ENCODE data around the gene CFAP46. TPM values are rescaled to one million over a fixed set of nuclear protein-coding genes. Genes with fewer than 3 reads are reported as not detected.

The CFAP46 gene
- total RNA-seq, 1 experiment from 2014 or later, result not detected

DNA sequence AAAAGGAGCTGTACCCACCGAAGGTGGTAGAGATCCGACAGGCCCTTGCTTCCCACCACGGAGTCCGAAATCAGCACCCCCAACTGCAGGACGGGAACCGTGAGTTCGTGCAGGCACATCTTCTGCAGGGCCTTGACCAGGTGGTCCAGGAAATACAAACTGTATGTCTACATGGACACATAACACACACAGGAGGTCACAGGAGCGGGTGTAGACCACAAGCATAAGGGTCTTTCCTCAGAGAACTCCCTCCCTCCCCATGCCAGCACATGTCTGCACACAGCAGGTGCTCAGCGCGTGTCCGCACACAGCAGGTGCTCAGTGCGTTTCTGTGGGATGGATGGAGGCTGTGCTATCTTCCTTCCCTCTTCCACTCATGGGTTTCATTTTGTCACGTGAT, 69.7 kb downstream of the CFAP46 start:
- in situ Hi-C loops (cut with HindIII; ENCODE audit: low pct_unique_long_range_greater_than_20kb, low sequenced_read_pairs), result no loop called here
- no peak for DNase-seq (ENCODE audit: low read depth, low spot score)

- in situ Hi-C loops (cut with HindIII; ENCODE audit: low pct_unique_long_range_greater_than_20kb, low sequenced_read_pairs), result no loop called here
- DNase-seq (ENCODE audit: low read depth, low spot score), result no peak
These were observed 71.9 kb downstream of the CFAP46 start for GRCh38 chr10:132870426-132870825.

- in situ Hi-C loops (cut with HindIII; ENCODE audit: low pct_unique_long_range_greater_than_20kb, low sequenced_read_pairs), result no loop called here
- DNase-seq (ENCODE audit: low read depth, low spot score), result no peak
These were observed 72.7 kb downstream of the CFAP46 start for GRCh38 chr10:132869621-132870020.

GRCh38 chr10:132868995-132869394, 73.4 kb downstream of the CFAP46 start:
- in situ Hi-C loops (cut with HindIII; ENCODE audit: low pct_unique_long_range_greater_than_20kb, low sequenced_read_pairs), result no loop called here
- no peak for DNase-seq (ENCODE audit: low read depth, low spot score)

DNA sequence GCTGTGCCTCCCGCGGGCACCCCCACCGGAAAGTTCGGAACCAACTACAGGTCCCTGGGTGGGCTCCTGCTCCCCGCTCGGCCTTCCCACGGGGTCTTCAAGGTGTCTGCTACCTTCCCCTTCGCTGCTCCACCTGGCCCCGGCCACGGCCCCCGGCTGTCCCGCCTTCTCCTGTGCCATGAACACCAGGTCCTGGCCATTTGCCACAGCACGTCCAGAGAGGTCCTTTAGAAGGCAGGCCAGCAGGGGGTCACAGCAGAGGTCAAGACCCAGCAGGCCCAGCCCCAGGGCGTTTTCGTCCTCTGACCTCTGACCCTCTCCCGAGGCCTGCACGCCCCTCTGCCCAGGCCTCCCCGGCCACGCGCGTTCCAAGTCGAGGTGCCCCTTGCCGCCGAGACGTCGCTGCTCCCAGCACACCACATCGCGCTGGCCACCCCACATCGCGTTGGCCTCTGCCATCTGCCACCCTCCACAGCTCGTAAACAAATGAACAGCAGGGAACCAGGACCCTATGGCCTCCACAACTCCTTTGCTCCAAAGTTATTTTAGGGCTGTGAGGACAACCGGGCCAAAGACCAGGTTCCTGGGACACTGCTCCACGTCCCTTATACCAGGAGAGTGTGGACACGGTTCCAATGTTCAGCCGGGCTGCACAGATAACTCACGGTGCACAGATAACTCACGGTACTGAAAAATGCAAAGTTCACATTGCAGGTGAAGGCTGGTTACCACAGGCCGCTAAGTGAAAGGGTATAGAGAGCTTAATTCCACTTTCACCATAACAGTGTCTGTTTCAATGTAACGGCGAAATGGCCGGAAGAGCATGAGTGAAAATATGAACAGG, 74.3 kb downstream of the CFAP46 start:
- in situ Hi-C loops (cut with HindIII; ENCODE audit: low pct_unique_long_range_greater_than_20kb, low sequenced_read_pairs), result no loop called here
- no peak for DNase-seq (ENCODE audit: low read depth, low spot score)

DNA sequence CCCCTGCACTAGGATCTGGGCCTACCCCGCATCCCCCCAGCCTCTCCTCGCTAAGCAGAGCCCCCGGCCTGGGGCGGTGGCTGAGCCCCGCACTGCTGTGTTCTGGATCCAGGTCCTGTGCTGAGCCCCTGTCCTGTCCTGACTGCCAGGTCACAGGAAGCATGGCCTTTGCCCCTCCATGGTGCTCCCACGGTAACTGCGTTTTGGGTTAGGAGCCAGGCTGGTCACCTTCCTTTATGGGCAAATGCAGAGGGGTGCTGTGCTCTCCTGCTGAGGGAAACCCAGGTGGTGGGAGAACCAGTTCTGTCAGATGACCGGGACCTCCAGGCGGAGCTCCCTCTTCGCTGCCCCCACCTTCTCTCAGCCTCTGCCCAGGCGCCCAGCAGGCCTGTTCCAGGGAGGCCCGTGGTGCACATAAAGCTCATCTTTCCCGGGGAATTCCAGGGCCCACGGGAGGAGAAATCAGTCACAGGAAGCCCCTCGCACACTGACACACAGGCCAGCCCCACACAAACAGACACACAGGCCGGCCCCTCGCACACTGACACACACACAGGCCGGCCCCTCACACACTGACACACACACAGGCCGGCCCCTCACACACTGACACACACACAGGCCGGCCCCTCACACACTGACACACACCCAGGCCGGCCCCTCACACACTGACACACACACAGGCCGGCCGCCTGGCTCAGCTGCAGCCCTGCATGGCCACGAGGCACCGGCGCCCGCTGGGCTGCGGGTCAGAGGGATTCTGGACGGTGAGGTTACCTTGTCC, 75.6 kb downstream of the CFAP46 start:
- no peak for DNase-seq (ENCODE audit: low read depth, low spot score)
- in situ Hi-C loops (cut with HindIII; ENCODE audit: low pct_unique_long_range_greater_than_20kb, low sequenced_read_pairs), result no loop called here

- in situ Hi-C loops (cut with HindIII; ENCODE audit: low pct_unique_long_range_greater_than_20kb, low sequenced_read_pairs), result no loop called here
These were observed 76.3 kb downstream of the CFAP46 start for GRCh38 chr10:132865851-132866600.

DNA sequence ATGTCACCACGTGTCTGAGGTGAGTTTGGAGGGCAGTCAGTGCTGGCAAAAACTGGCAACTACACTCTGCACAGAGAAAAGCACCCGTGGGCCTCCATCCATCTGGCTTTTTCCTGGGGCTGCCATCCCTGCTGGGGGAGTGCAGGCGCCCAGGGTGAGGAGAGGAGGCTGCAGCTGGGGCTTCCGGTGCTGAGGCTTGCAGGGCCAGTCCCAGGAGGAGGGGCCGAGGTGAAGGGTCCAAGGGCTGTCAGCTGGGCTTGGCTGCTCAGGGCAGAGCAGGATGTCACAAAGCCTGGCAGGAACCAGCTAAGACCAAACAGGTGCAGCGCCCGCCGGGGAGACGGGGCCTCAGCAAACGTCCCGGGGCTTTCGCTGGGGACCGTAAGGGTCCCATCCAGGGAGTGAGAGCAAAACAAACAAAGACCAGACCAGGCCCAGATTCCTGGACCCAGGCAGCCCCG, 77.2 kb downstream of the CFAP46 start:
- DNase-seq (ENCODE audit: low read depth, low spot score), result no peak
- in situ Hi-C loops (cut with HindIII; ENCODE audit: low pct_unique_long_range_greater_than_20kb, low sequenced_read_pairs), result no loop called here

More at GRCh38 chr10:132865851-132866600, 76.3 kb downstream of the CFAP46 start:
- no peak for DNase-seq (ENCODE audit: low read depth, low spot score)

GRCh38 chr10:132862485-132863420, 79.6 kb downstream of the CFAP46 start:
- DNase-seq (ENCODE audit: low read depth, low spot score), result no peak
- in situ Hi-C loops (cut with HindIII; ENCODE audit: low pct_unique_long_range_greater_than_20kb, low sequenced_read_pairs), result no loop called here

DNA sequence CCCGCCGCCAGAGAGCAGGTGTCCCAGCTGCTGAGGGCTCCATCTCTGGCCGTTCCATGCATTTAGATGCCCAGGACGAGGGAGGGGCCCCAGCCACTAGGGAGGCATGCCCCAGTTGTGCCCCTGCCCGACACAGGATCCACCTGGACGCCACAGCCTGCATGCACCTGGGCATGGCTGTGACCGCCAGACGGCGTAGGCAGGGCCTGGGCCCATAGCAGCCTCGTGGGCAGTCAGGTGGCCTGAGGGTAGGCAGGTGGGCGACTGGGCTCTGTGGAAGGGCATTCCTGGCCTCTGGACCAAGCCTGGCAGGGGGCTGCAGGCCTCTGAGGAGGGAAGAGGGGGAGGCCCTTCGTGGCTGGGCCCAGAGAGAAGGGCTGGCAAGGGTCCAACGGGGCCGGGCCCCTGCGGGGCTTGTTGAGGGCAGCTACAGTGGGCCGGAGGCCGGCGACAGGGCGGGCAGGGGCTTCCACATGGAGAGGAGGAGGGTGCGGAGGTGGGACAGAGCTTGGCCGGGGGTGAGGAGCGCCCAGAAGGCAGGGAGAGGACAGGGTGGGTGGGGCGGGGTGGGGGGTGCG, 80.4 kb downstream of the CFAP46 start:
- in situ Hi-C loops (cut with HindIII; ENCODE audit: low pct_unique_long_range_greater_than_20kb, low sequenced_read_pairs), result no loop called here
- no peak for DNase-seq (ENCODE audit: low read depth, low spot score)

DNA sequence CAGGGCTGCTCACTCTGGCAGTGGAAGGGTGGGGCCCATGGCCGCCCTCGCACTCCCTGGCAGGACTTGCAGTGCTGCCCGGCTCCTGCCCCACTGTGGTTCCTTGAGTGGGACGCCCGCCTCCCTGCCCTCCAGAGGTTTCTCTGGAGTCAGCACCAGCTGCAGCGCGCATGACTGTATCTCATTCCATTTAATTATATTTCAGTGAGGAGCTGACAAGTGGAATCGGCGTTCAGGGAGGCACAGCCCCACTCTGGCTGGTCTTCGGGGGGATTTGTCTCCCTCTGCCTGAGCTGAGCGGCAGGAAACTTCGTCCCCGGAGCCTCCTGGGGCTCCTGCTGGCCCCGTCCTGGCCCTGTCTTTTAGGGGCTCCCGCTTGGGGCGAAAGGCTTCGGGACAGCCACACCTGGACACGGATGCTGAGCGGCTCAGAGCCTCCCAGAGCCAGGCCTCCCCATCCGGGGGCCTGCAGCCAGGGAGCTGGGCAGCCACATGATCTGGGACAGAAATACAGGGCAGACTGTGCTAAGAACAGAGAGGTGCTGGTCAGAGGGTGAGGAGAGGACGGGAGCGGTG, 81.2 kb downstream of the CFAP46 start:
- no peak for DNase-seq (ENCODE audit: low read depth, low spot score)
- in situ Hi-C loops (cut with HindIII; ENCODE audit: low pct_unique_long_range_greater_than_20kb, low sequenced_read_pairs), result no loop called here

GRCh38 chr10:132860532-132860931, 81.8 kb downstream of the CFAP46 start:
- DNase-seq (ENCODE audit: low read depth, low spot score), result no peak
- in situ Hi-C loops (cut with HindIII; ENCODE audit: low pct_unique_long_range_greater_than_20kb, low sequenced_read_pairs), result no loop called here

DNA sequence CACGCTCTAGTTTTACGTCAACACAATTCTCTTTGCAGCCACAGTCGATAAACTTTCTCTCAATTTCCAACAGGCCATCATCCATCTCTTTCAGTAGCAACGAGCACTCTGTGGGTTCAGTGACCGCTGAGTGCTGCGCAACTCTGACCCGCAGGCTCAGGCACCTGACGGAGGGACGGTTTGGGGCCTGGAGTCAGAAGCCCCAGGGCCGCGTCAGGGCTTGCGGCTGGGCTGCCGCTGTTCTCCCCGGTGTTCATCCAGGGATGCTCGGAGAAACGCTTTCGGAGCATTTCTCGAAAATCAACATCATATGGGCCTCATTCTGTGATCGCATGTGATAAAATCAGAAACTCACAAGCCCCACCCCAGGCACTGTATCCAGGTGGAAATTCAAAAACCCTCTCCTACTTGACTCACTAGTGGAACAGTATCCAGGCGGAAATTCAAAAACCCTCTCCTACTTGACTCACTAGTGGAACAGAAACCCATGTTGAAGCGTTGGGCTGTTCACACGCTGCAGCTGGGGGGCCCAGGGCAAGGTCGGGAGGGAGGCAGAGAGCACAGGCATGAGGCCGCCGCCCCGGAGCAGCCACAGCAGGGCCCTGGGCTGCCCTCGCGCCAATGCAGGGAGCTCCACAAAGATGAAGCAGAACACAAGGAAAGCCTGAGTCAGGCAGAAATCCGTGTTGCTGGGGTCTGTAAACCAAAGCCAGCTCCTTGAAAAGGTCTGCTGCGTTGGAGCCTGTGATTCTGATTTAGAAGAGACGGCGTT, 83.1 kb downstream of the CFAP46 start:
- in situ Hi-C loops (cut with HindIII; ENCODE audit: low pct_unique_long_range_greater_than_20kb, low sequenced_read_pairs), result no loop called here
- no peak for DNase-seq (ENCODE audit: low read depth, low spot score)

DNA sequence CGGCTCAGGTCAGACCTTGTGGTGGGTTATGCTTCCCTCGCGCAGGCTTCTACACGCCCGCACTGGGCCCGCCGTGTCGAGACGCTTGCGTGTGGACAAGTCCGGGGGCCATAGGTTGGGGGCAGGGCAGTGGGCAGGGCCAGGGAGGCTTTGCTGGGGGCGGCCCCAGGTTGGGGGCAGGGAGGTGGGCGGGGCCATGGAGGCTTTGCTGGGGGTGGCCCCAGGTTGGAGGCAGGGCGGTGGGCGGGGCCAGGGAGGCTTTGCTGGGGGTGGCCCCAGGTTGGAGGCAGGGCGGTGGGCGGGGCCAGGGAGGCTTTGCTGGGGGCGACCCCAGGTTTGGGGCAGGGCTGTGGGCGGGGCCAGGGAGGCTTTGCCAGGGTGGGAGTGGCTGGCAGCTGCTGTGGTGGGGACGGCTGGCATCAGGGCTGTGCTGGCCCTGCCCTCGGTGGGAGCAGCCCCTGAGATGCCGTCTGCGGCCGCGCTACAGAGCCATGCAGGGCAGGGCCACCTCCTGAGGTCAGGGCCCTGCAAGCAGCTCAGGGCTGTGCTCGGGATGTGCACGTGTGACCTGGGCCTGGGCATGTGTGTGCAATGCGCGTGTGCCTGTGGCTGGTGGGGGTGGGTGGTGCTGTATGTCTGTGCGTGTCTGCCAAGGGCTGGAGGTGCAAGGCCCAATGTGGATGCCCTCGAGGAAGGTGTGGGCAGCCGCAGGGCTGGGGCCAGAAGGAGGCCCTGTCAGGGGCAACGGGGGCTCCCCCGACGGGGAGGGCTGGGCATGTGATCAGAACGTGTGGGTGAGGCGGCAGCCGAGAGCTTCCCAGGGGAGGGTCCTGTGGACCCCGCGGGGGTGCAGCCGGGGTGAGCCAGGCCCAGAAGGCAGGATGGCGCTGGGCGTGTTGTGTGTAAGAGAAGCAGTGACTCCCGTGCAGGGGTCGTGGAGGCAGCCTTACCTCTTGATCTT, 84.0 kb downstream of the CFAP46 start:
- DNase-seq (ENCODE audit: low read depth, low spot score), result no peak
- in situ Hi-C loops (cut with HindIII; ENCODE audit: low pct_unique_long_range_greater_than_20kb, low sequenced_read_pairs), result no loop called here
